Lower leg skin (tissue), 4 donors: ENCODE data around the gene PSD2. TPM values are rescaled to one million over a fixed set of nuclear protein-coding genes. Genes with fewer than 3 reads are reported as not detected.

ENCODE experiments used
- DNase-seq, 2 donors: peaks; one replicate each; pipeline ENCODE4 v3.0.0-alpha.2; 2019; ENCODE audit warnings: low spot score in 2 of 2
- H3K4me3 ChIP-seq: fragments of 200-600 bp; sonication (generic); 2 replicates; pipeline ENCODE4 v1.5.1; 2017; ENCODE audit warnings: mild to moderate bottlenecking, low read depth; ENCODE audit not compliant: poor library complexity, severe bottlenecking
- POLR2A ChIP-seq, 2 donors: fragments of 450-650 bp; IDR thresholded peaks; one replicate each; pipeline ENCODE4 v1.6.1; 2016 to 2017; ENCODE audit warnings: antibody characterized with exemption in 2 of 2, mild to moderate bottlenecking in 1 of 2, moderate library complexity in 1 of 2
- WGBS, 2 donors: methylation state at CpG; one replicate each; pipeline ENCODE4 v1.1.5; 2018; 5-methylcytosine and 5-hydroxymethylcytosine counted together
- intact Hi-C: fragments of 100-400 bp; cut with DNase I; formaldehyde crosslinking; loops from one replicate; pipeline ENCODE4 v1.15.0; 2023; ENCODE audit warnings: low total_unique reads
- total RNA-seq, 4 donors: library from RNA; depleted of rRNA; stranded (reverse); fragments of >200 nt; gene quantifications; one replicate each; pipeline ENCODE4 v1.1.0, GENCODE V29; 2016
- TF ChIP-seq, protein P1 (sequence below), 3 donors: fragments of 450-650 bp; IDR thresholded peaks; one replicate each; pipeline ENCODE4 v1.5.1; 2016; ENCODE audit warnings: antibody characterized with exemption in 3 of 3, mild to moderate bottlenecking in 3 of 3, moderate library complexity in 2 of 3

Gene PSD2
- total RNA-seq, 4 donors from 2014 or later: 0.15 to 0.30 (median 0.16) TPM

DNA sequence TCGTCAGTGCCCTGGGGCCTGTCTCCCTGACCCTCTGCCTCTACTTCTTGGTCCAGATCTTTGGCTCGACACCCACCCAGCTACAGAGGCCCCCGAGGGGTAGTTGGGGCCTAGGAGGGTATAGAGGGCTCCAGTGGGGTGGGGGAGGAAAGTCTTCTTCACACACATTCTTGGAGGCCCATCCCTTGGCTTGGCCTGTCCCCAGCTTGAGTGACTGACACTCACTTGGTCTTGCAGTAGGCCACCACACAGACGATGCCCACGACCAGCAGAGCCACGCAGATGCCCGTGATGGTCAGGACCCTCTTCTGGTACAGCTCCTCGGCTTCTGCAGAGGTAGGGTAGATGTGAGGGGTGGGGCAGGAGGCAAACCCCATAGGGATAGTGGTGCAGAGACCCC, 59.8 kb downstream of the PSD2 start:
- intact Hi-C loops: no loop called here
- no peak for TF ChIP-seq POLR2A (IDR thresholded peaks at IDR 0.05)
- TF ChIP-seq, protein P1, sequence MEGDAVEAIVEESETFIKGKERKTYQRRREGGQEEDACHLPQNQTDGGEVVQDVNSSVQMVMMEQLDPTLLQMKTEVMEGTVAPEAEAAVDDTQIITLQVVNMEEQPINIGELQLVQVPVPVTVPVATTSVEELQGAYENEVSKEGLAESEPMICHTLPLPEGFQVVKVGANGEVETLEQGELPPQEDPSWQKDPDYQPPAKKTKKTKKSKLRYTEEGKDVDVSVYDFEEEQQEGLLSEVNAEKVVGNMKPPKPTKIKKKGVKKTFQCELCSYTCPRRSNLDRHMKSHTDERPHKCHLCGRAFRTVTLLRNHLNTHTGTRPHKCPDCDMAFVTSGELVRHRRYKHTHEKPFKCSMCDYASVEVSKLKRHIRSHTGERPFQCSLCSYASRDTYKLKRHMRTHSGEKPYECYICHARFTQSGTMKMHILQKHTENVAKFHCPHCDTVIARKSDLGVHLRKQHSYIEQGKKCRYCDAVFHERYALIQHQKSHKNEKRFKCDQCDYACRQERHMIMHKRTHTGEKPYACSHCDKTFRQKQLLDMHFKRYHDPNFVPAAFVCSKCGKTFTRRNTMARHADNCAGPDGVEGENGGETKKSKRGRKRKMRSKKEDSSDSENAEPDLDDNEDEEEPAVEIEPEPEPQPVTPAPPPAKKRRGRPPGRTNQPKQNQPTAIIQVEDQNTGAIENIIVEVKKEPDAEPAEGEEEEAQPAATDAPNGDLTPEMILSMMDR (IDR thresholded peaks at IDR 0.05): no peak
- 90 to 95% methylated on average over 8 of the region's 8 CpGs for WGBS, 2 donors
- no peak for DNase-seq
- no peak overlapping the region for H3K4me3 ChIP-seq

DNA sequence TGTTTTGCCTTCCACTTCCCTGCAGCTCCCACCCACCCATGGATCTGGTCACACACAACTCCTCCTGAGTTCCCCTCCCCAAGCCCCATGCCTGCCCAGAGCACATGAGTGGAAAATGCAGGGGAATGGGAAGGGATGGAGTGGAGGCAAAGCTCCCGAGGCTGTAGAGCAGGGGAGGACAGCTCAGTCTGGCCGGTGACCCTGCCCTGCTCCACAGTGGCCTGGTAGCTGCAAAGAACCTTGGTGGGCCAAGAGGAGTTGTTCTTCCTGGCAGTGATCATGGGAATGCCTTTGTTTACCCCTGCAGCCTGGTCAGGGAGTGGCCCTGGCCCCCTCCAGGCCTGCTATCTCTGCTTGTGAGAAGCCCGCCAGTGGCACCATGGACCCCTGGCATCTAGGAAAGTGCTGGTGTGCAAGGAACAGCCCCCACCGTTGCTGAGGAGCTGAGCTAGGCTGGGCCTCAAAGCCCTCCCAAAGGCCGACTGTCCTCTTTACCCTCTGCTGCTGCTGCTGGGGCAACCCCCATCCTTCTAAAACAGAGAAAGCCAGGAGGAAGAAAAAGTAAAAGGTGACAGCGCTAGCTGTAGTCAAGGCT, 60.4 kb downstream of the PSD2 start:
- DNase-seq: no peak

DNA sequence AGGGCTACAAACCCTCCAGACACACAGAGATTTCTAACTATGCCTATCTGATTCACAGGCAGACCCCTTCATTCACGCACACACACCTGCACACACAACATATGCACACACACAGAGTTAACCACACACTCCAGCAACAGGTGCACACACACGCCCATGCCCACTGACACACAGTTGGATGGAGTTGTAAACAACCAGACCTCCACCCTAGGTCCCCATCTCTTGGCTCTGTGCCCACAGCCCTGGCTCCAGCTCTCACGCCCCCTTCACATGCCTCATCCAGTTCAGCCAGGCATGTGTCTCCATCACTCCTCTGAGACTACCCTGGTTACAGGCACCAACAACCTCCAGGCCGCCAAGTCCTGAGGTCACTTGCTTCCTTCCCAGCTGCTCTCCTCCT, 61.1 kb downstream of the PSD2 start:
- 87 to 90% methylated on average over 4 of the region's 4 CpGs for WGBS, 2 donors
- intact Hi-C loops: no loop called here
- DNase-seq: no peak
- H3K4me3 ChIP-seq: no peak overlapping the region
- no peak for TF ChIP-seq POLR2A (IDR thresholded peaks at IDR 0.05)
- TF ChIP-seq, protein P1 (IDR thresholded peaks at IDR 0.05): no peak

More for the DNA sequence above, 60.4 kb downstream of the PSD2 start:
- H3K4me3 ChIP-seq: no peak overlapping the region
- WGBS, 2 donors: 86 to 88% methylated on average over 6 of the region's 6 CpGs
- TF ChIP-seq, protein P1 (IDR thresholded peaks at IDR 0.05): no peak
- no peak for TF ChIP-seq POLR2A (IDR thresholded peaks at IDR 0.05)
- intact Hi-C loops: no loop called here

DNA sequence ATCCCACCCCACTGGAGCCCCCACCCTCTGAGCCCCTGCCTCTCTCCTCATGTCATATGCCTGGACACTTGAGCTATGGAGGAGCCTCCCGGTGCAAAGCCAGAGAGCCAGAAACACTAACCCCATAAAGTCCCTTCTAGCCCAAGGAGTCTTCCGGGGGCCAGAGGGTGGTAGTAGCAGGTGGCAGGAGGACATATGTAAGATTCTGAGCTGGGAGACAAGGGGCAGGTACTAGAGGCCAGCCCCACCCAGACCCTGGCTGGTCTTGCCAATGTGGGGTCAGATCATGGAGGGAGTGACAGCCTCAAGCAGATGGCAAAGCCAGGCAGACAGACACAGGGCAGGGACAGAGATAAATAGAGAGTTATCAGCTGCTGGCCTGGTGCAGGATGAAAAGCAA, 63.4 kb downstream of the PSD2 start:
- intact Hi-C loops: no loop called here
- 79 to 88% methylated on average over 2 of the region's 2 CpGs for WGBS, 2 donors
- TF ChIP-seq POLR2A (IDR thresholded peaks at IDR 0.05): no peak
- TF ChIP-seq, protein P1 (IDR thresholded peaks at IDR 0.05): no peak
- no peak overlapping the region for H3K4me3 ChIP-seq
- DNase-seq: no peak

DNA sequence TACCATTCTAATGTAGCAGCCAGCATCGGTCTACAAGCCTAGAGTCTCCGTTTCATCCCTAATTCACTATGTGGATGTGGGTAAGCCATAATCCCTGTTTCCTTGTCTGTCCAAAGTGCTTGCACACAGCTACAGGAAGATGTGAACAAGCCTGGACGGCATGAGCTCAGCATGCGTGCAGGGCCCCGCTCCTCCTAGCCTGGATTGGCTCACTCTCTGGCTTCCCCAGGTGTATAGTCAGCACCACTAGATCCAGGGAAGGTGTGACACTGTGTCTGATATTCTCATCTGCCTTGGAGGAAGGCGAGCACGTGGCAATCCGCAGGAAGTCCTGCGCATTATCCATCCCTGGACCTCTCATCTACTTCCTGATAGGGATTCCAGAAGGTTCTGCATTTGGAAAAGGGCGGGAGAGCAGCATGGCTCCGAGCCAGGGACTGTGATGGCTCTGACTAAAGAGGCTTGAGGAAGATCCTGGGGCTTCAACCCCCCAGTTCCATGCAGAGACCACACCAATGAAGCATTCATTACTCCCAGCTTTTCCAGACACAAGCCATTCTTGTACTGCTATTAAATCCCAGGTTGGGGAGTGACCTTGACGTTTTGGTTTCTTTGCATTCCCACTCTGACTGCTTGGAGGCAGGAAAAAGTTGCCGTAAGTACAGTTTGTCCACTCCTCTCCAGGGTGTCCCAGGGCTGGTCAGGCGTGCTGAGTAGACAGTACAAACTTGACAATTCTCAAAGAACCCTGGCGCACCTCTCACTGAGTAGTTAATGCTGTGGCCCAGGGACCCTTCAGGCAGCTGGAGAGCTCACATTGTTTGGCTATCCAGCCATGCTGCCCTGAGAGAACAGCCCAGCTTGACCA, 65.6 kb downstream of the PSD2 start:
- no peak for DNase-seq
- WGBS, 2 donors: 62 to 82% methylated on average over 14 to 15 of the region's 15 CpGs
- H3K4me3 ChIP-seq: no peak overlapping the region
- TF ChIP-seq POLR2A (IDR thresholded peaks at IDR 0.05): no peak
- TF ChIP-seq, protein P1 (IDR thresholded peaks at IDR 0.05): no peak
- intact Hi-C loops: loop anchor here (5.0 kb wide), 1 partner anchor 74 kb away; no protein-coding TSS in a partner anchor
